HCT116 (cell line): ENCODE measurements around the gene GPR26. TPM values are rescaled to one million over a fixed set of nuclear protein-coding genes. Genes with fewer than 3 reads are reported as not detected.
"Not testable (repeated sequence)": the region's sequence is repeated elsewhere in the genome, so short reads cannot be mapped to it uniquely, and the experiment has no call there.

Experiments
- ATAC-seq: fragments of 200-7000 bp; cut with Tn5 transposase; 2 replicates; pipeline ENCODE4 v1.9.1; 2020; ENCODE audit warnings: mild to moderate bottlenecking, moderate library complexity
- BruUV-seq: library from RNA; stranded (reverse); fragments of 400-500 nt; replicated peaks from 2 replicates; lab custom pipeline; 2021; lab: Mats Ljungman, UMichigan
- CTCF ChIA-PET: fragments of 300-600 bp; sonication (Branson Sonifier 250); formaldehyde crosslinking; loops from one replicate; lab custom pipeline; 2021; ENCODE audit warnings: antibody characterized with exemption; lab: Charles Lee
- POLR2A ChIA-PET: fragments of 300-600, 350-600 bp; sonication (Branson Sonifier 250); formaldehyde crosslinking; loops from one replicate; lab custom pipeline; 2021; ENCODE audit warnings: antibody characterized with exemption; lab: Charles Lee
- RAD21 ChIA-PET, 2 experiments: fragments of 300-600 bp; sonication (Branson Sonifier 250); formaldehyde crosslinking; loops; one replicate each; lab custom pipeline; 2023; ENCODE audit warnings: low total read pairs in 2 of 2; ENCODE audit not compliant: uncharacterized antibody in 2 of 2, unreplicated experiment in 2 of 2, low non-redundant PET in 1 of 2; lab: Charles Lee
- DNase-seq: peaks from one replicate; pipeline ENCODE4 v3.0.0-alpha.2; 2010; ENCODE audit warnings: low read depth, low spot score
- H2AFZ ChIP-seq: fragments of 200-600 bp; shearing (Covaris generic), sonication (generic); 2 replicates; pipeline ENCODE4 v1.6.1; 2017; ENCODE audit warnings: low read depth, mixed run types, mixed read lengths, antibody characterized with exemption, low read length; ENCODE audit not compliant: poor library complexity, severe bottlenecking
- H3K27ac ChIP-seq: 2 replicates; pipeline ENCODE4 v1.5.1; 2012; ENCODE audit warnings: low read depth, low read length
- H3K27me3 ChIP-seq: fragments of 200-600 bp; sonication (generic); 2 replicates; pipeline ENCODE4 v1.6.1; 2016; ENCODE audit warnings: mixed run types, low read length, mixed read lengths; ENCODE audit not compliant: insufficient read depth
- H3K36me3 ChIP-seq, 2 experiments: fragments of 200-500 bp in 1 of 2; fragments of 200-600 bp in 1 of 2; sonication (Bioruptor generic) in 1 of 2; sonication (generic) in 1 of 2; 2 replicates each; pipeline versions ENCODE4 v1.5.1 to v1.6.1; 2014 to 2016; ENCODE audit warnings: low read length in 2 of 2, inconsistent platforms in 1 of 2, mixed read lengths in 1 of 2, mixed run types in 1 of 2; ENCODE audit not compliant: insufficient read depth in 2 of 2, control insufficient read depth in 1 of 2
- H3K4me1 ChIP-seq, 2 experiments: fragments of 200-600 bp in 1 of 2; sonication (generic) in 1 of 2; 2 replicates each; pipeline versions ENCODE4 v1.5.1 to v1.6.1; 2012 to 2017; ENCODE audit warnings: low read length in 2 of 2, inconsistent platforms in 1 of 2, mild to moderate bottlenecking in 1 of 2, mixed read lengths in 1 of 2, mixed run types in 1 of 2, moderate library complexity in 1 of 2; ENCODE audit not compliant: insufficient read depth in 2 of 2, control insufficient read depth in 1 of 2
- H3K4me2 ChIP-seq: fragments of 200-600 bp; sonication (generic); 2 replicates; pipeline ENCODE4 v1.6.1; 2017; ENCODE audit warnings: mixed run types, low read length, mixed read lengths
- H3K4me3 ChIP-seq, 2 experiments: fragments of 200-600 bp in 1 of 2; sonication (generic) in 1 of 2; replicated peaks in 1 of 2; 2 replicates each; pipeline ENCODE4 v1.5.1; 2011 to 2016; ENCODE audit warnings: low read length in 2 of 2, control low read depth in 1 of 2, low read depth in 1 of 2, mild to moderate bottlenecking in 1 of 2, mixed read lengths in 1 of 2, mixed run types in 1 of 2
- H3K79me2 ChIP-seq: fragments of 200-600 bp; sonication (generic); 2 replicates; pipeline ENCODE4 v1.6.1; 2017; ENCODE audit warnings: mild to moderate bottlenecking, mixed run types, low read length, moderate library complexity, mixed read lengths; ENCODE audit not compliant: insufficient read depth
- H3K9ac ChIP-seq: fragments of 200-600 bp; sonication (generic); 2 replicates; pipeline ENCODE4 v1.6.1; 2016; ENCODE audit warnings: low read length, mixed read lengths
- H3K9me2 ChIP-seq: fragments of 200-600 bp; sonication (generic), shearing (Covaris generic); 2 replicates; pipeline ENCODE4 v1.6.1; 2017; ENCODE audit warnings: mixed run types, mild to moderate bottlenecking, moderate library complexity; ENCODE audit not compliant: insufficient read depth
- H3K9me3 ChIP-seq, 2 experiments: fragments of 200-500 bp in 1 of 2; fragments of 200-600 bp in 1 of 2; sonication (Bioruptor generic) in 1 of 2; sonication (generic) in 1 of 2; 2 replicates each; pipeline ENCODE4 v1.6.1; 2014 to 2017; ENCODE audit warnings: low read length in 2 of 2, mixed read lengths in 2 of 2, inconsistent platforms in 1 of 2, low read depth in 1 of 2, mild to moderate bottlenecking in 1 of 2, mixed run types in 1 of 2, moderate library complexity in 1 of 2; ENCODE audit not compliant: control insufficient read depth in 1 of 2, insufficient read depth in 1 of 2
- H4K20me1 ChIP-seq: fragments of 200-600 bp; sonication (generic), shearing (Covaris generic); 2 replicates; pipeline ENCODE4 v1.6.1; 2017; ENCODE audit warnings: mixed run types, mild to moderate bottlenecking, moderate library complexity; ENCODE audit not compliant: insufficient read depth
- ATF3 ChIP-seq: IDR thresholded peaks from 2 replicates; pipeline ENCODE4 v1.6.1; 2012
- EGR1 ChIP-seq: IDR thresholded peaks from 2 replicates; pipeline ENCODE4 v1.6.1; 2012; ENCODE audit warnings: low read depth
- EZH2 ChIP-seq: fragments of 200-600 bp; sonication (generic); IDR thresholded peaks from 2 replicates; pipeline ENCODE4 v1.6.1; 2017; ENCODE audit warnings: antibody characterized with exemption, mixed run types
- FOSL1 ChIP-seq: IDR thresholded peaks from 2 replicates; pipeline ENCODE4 v1.6.1; 2012; ENCODE audit warnings: low read depth
- JUND ChIP-seq: IDR thresholded peaks from 2 replicates; pipeline ENCODE4 v1.6.1; 2012
- POLR2AphosphoS5 ChIP-seq: IDR thresholded peaks from 2 replicates; pipeline ENCODE4 v1.6.1; 2011; ENCODE audit warnings: mild to moderate bottlenecking, low read depth, low read length, moderate library complexity
- RAD21 ChIP-seq: IDR thresholded peaks from 2 replicates; pipeline ENCODE4 v1.6.1; 2012; ENCODE audit warnings: low read depth, mild to moderate bottlenecking
- SP1 ChIP-seq: IDR thresholded peaks from 2 replicates; pipeline ENCODE4 v1.6.1; 2012; ENCODE audit warnings: low read depth
- SRF ChIP-seq: IDR thresholded peaks from 2 replicates; pipeline ENCODE4 v1.6.1; 2012; ENCODE audit warnings: low read depth
- YY1 ChIP-seq: IDR thresholded peaks from 2 replicates; pipeline ENCODE4 v1.6.1; 2011; ENCODE audit warnings: low read length, low read depth, moderate library complexity, mild to moderate bottlenecking; ENCODE audit not compliant: insufficient replicate concordance; ENCODE audit errors: extremely low read depth
- ZBTB33 ChIP-seq: IDR thresholded peaks from 2 replicates; pipeline ENCODE4 v1.6.1; 2011; ENCODE audit warnings: mild to moderate bottlenecking, low read length, moderate library complexity; ENCODE audit not compliant: insufficient replicate concordance; ENCODE audit errors: extremely low read depth
- ZNF274 ChIP-seq: fragments of 200-500 bp; sonication (Bioruptor generic); IDR thresholded peaks from 2 replicates; pipeline ENCODE4 v1.6.1; 2014; ENCODE audit warnings: mild to moderate bottlenecking, low read depth, low read length, inconsistent platforms
- intact Hi-C: fragments of 100-400 bp; cut with micrococcal nuclease; formaldehyde crosslinking; loops from 2 replicates; pipeline ENCODE4 v1.10.0; 2022
- total RNA-seq: library from RNA; stranded (reverse); gene quantifications from one replicate; pipeline ENCODE4 v1.2.1, GENCODE V29; 2021; ENCODE audit not compliant: unreplicated experiment

The GPR26 gene
- total RNA-seq, 1 experiment from 2014 or later: not detected

DNA sequence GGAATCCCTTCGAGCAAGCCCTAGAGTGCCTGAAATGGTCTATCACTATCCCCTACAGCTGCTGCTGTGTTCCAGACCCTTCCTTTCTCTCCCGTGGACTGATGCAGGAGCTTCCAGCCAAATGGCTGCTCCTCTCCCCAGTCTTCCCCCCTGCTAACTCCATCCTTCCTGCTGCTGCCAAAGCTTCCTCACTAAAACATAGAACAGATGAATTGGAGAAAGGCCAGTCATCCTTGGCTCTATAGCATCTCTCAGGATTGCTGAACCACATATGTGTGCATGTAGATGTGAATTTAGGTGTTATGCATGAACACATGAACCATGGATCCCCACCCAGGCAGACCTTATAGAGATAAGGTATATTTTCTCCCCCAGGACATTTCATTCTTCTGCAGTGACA, 60.7 kb downstream of the GPR26 start:
- RAD21 ChIA-PET: no interaction called here
- BruUV-seq: no TSS peak
- CTCF ChIA-PET: no interaction called here

DNA sequence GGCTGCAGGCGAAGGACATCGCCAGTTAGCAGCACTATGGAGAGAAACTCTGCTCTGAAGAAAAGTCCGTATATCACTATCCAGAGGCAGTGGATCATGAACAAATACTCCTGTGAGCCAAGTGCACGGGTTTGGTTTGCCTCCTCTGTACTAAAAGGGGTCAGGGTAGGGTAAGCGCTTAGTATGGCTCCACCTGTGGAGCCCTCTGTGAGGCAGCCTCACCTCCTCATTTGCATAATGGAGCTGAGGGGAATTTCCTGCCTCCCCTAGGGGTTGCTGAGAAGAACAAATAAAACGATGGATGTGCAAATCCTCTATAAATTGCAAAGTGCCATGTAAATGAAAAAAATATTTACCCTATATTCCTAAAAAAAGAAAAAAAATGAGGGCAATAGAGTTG, 63.4 kb downstream of the GPR26 start:
- intact Hi-C loops: no loop called here
- H2AFZ ChIP-seq: no peak overlapping the region
- H3K4me1 ChIP-seq: no peaks in the 10 kb centered on the region
- H3K4me3 ChIP-seq: no peak overlapping the region
- no peak overlapping the region for H3K27ac ChIP-seq
- no peak overlapping the region for H3K4me2 ChIP-seq
- DNase-seq: no peak
- no peaks in the 10 kb centered on the region for H3K36me3 ChIP-seq
- no peak for ATAC-seq
- 0 out of 4 replicates have a peak, but pooled peaks cover 0 to 5% of the 10 kb centered on the region in 2 experiments for H3K9me3 ChIP-seq
- POLR2A ChIA-PET: no interaction called here
- RAD21 ChIA-PET: no interaction called here
- no peaks in the 10 kb centered on the region for H3K79me2 ChIP-seq
- H3K9ac ChIP-seq: no peak overlapping the region
- H3K9me2 ChIP-seq: no peaks in the 10 kb centered on the region
- H4K20me1 ChIP-seq: no peaks in the 10 kb centered on the region
- TF ChIP-seq YY1 (no peak), SP1 (no peak), RAD21 (no peak), FOSL1 (no peak), ZBTB33 (no peak), POLR2AphosphoS5 (no peak), JUND (no peak), SRF (no peak), ZNF274 (no peak), EZH2 (no peak), EGR1 (no peak)
- H3K27me3 ChIP-seq: peaks cover 47% of the 10 kb centered on the region
- CTCF ChIA-PET: no interaction called here
- BruUV-seq: no TSS peak

More for the DNA sequence above, 60.7 kb downstream of the GPR26 start:
- Histone ChIP-seq H3K4me3 (no peak overlapping the region), H4K20me1 (no peaks in the 10 kb centered on the region), H3K27me3 (peaks cover 63% of the 10 kb centered on the region), H3K36me3 (no peaks in the 10 kb centered on the region), H3K9ac (no peak overlapping the region), H3K4me1 (no peaks in the 10 kb centered on the region), H3K4me2 (no peak overlapping the region), H3K9me2 (no peaks in the 10 kb centered on the region), H2AFZ (no peak overlapping the region), H3K27ac (no peak overlapping the region), H3K9me3 (0 out of 4 replicates have a peak, but pooled peaks cover 0 to 5% of the 10 kb centered on the region in 2 experiments), H3K79me2 (no peaks in the 10 kb centered on the region)
- POLR2A ChIA-PET: no interaction called here
- no peak for ATAC-seq
- no peak for DNase-seq
- intact Hi-C loops: no loop called here
- TF ChIP-seq RAD21: no peak
- no peak for TF ChIP-seq YY1
- TF ChIP-seq SRF: no peak
- TF ChIP-seq ATF3: no peak

DNA sequence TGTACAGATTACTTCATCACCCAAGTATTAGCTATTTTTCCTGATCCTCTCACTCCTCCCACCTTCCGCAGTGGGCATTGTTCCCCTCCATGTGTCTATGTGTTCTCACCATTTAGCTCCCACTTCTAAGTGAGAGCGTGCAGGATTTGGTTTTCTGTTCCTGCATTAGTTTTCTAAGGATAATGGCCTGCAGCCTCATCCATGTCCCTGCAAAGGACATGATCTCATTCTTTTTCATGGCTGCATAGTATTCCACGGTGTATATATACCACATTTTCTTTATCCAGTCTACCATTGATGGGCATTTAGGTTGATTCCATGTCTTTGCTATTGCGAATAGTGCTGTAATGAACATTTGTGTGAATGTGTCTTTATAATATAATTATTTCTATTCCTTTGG, 70.8 kb downstream of the GPR26 start:
- not testable (repeated sequence) for H3K4me3 ChIP-seq, BruUV-seq, DNase-seq

More for the DNA sequence above, 70.8 kb downstream of the GPR26 start:
- H3K4me1 ChIP-seq, H3K27ac ChIP-seq, ATAC-seq, RAD21 ChIA-PET, H3K9me3 ChIP-seq, H4K20me1 ChIP-seq, H3K79me2 ChIP-seq, H3K9me2 ChIP-seq, H3K36me3 ChIP-seq, H3K9ac ChIP-seq, H2AFZ ChIP-seq, POLR2A ChIA-PET, CTCF ChIA-PET, H3K4me2 ChIP-seq, intact Hi-C loops: not testable (repeated sequence)
- H3K27me3 ChIP-seq: peaks cover 23% of the 10 kb centered on the region; the same call in 1 of the 2 replicates
